Mesenteric fat pad (tissue), 1 donor: ENCODE data around the gene ZBED4. TPM values are rescaled to one million over a fixed set of nuclear protein-coding genes. Genes with fewer than 3 reads are reported as not detected.

Source experiments
- DNase-seq: peaks from one replicate; pipeline ENCODE4 v3.0.0-alpha.2; 2020; ENCODE audit warnings: low spot score
- total RNA-seq: library from RNA; stranded (reverse); fragmentation: NEBNext Ultra II Directional; extraction: Animal tissue kit (Norgen Biotek cat#: 25700); gene quantifications from one replicate; pipeline ENCODE4 v1.2.1, GENCODE V29; 2021
- donor health status: DM: yes; HTN: yes; CAD: no.

Gene ZBED4
- total RNA-seq, 1 donor from 2014 or later, result 10.4 TPM

DNA sequence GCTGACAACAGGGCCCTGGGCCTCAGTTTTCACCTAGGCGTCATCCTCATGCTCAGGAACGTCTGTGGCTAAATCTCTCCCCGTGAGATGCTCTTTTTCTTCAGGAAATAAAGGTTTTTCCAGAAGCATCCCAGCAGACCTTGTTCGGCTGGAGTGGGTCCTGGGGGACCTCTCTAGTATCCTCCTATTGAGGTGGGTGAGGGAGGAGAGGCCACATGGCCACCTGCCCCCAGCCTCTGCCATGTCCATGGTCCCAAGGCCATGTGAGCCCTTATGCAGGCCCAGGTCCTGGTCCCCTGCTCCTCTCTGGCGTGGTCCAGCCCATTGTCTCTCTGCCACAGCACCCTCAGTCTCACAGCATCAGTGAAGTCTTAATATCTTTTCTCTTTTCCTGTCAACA lies 42.6 kb downstream of the ZBED4 start:
- no peak for DNase-seq

DNA sequence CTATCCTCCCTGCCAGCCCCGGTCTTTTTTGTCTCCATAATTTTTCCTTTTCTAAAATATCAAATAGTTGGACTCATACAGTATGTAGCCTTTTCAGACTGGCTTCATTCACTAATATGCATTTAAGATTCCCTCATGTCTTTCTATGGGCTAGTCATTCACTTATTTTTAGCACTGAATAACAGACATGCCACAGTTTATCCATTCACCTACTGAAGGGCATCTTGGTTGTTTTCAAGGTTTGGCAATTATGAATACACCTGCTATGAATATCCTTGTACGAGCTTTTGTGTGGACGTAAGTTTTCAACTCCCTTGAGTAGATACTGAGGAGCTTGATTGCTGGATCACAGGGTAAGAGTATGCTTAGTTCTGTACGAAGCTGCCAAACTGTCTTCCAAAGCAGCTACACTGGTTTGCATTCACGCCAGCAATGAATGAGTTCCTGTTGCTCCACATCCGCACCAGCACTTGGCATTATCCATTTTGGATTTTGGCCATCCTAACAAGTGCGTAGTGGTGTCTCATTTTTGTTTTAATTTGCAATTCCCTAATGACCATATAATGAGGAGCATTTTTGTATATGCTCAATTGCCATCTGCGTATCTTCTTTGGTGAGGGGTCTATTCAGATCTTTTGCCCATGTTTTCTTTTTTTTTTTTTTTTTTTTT lies 43.5 kb downstream of the ZBED4 start:
- no peak for DNase-seq

GRCh38 chr22:49899530-49899929 lies 45.9 kb downstream of the ZBED4 start:
- no peak for DNase-seq

GRCh38 chr22:49900441-49901230 lies 47.0 kb downstream of the ZBED4 start:
- no peak for DNase-seq

- DNase-seq, result no peak
Observed at GRCh38 chr22:49901457-49901856, 47.8 kb downstream of the ZBED4 start.

DNA sequence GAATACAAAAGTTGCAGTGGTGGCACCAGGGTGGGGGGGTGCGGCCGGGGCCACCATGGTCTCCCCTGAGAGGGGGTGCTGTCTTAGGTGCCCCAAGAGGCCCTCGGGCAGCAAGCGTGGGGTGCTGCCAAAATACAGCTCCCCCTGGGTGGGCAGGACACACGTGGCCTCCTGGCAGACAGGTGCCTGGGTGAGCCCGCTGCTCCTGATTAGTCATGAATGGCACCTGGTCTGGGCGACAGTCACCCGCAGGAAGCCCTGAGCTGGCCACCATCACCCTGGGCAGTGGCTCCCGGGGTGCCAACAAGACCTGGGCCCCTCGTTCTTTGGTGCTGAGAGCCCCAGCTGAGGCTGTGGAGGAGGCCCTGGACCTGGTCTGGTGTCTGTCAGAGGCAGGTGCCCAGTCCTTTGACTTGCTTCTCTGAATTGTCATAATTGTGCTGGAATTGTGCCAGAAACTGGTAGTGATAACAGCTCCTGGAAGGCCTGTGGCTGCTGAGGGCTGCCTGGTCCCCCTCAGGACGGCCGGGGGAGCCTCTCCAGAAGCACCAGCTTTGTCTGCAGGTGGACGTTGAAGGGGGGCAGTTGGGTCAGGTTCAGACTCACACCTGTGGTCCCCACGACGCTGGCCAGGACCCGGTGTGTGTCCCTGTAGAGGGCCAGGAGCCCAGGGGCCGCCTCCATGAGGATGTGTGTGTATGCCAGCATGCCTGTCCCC lies 49.8 kb downstream of the ZBED4 start:
- DNase-seq, result no peak

DNA sequence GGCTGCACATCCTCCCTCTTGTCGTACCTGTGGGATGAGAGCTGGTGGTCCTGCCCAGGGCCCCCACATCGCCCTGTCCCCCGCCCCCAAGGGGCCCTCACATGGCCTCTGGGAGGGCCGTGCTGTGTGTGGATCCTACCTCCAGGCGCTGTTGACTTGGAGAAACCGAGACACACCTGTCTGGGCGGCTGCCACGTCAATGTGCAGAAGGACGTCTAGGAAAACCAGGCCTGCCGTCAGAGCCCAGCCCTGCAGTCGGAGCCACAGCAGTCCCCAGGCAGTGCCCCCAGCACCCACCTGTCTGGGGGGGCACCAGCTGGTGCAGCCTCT lies 50.4 kb downstream of the ZBED4 start:
- DNase-seq, result no peak

DNA sequence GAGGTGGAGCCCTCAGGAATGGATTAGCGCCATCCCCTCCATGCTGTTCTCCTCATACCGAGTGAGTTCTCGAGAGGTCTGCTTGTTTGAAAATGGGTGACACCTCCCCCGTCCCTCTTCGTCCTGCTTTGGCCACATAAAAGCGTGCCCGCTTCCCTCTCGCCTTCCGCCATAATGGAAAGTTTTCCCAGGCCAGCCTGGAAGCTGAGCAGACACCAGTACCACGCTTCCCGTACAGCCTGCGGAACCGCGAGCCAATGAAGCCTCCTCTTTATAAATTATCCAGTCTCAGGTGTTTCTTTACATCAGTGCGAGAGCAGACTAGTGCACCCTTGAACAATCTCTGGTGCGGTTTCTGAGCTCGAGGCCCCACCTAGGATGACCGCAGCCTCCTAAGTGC lies 51.8 kb downstream of the ZBED4 start:
- no peak for DNase-seq

- DNase-seq, result peak; percentile 88
Observed at GRCh38 chr22:49906071-49906798, 52.6 kb downstream of the ZBED4 start.

DNA sequence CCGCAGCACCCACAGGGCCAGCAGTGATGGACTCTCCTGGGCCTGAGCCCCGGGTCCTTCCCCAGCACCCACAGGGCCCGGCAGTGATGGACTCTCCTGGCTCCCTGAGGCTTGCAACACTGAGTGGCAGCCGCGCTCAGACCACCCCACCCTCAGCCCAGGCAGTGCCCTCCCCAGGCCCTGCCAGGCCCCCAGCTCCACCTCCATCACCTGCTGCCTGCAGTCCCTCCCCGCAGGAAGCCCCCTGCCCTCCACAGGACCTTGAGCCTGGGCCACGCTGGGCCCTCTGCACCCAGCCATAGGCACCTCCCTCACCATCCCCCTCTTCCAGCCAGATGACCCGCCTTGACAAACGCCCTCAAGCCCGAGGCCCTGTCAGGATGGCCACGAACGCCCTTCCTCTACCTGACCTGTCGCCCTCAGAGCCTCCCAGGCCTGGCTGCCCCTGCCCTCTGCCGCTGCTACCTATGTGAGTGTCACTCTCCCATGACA lies 53.2 kb downstream of the ZBED4 start:
- DNase-seq, result peak; percentile 82

GRCh38 chr22:49907807-49908206 lies 54.2 kb downstream of the ZBED4 start:
- DNase-seq, result no peak

- DNase-seq, result no peak
Observed at GRCh38 chr22:49909476-49910205, 56.0 kb downstream of the ZBED4 start.

DNA sequence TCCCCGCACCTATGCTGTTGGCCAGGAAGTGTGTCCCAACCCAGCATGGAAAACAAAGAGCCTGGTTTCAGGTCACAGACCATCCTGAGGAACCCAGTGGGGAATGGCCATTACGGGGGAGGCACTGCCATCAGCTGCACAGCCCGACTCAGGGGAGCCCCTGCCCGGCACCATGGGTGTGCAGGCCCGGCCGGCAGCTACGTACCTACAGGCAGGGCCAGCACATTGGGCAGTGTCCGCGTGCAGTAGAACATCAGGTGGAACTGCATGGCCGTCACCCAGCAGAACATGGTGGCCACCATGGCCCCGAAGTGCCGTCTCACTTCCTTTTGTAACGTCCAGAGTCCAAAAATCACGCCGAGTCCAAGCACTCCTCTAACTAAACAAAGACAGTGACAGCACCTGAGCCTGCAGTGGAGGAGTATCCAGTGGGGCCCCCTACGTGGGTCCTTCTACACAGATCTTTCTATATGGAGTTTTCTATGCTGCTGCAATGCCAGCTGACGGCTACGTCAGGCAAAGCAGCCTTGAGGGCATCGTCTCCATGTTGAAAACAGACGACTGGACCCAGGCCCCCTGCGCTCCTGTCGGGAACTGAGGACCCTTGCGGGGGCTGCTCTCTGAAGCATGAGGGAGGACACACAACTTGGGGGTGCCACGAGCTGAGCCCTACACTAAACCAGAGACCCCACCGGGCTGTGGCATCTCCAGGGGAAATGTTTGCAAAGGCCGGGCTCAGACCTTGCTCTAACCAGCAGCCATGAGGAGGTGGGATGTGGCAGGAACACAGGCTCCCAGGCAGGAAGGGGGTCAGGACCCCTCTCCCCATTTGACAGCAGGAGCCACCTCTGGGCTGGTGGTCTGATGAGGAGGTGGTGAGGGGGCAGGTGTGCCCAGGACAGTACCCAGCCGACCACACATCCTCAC lies 56.8 kb downstream of the ZBED4 start:
- no peak for DNase-seq

DNA sequence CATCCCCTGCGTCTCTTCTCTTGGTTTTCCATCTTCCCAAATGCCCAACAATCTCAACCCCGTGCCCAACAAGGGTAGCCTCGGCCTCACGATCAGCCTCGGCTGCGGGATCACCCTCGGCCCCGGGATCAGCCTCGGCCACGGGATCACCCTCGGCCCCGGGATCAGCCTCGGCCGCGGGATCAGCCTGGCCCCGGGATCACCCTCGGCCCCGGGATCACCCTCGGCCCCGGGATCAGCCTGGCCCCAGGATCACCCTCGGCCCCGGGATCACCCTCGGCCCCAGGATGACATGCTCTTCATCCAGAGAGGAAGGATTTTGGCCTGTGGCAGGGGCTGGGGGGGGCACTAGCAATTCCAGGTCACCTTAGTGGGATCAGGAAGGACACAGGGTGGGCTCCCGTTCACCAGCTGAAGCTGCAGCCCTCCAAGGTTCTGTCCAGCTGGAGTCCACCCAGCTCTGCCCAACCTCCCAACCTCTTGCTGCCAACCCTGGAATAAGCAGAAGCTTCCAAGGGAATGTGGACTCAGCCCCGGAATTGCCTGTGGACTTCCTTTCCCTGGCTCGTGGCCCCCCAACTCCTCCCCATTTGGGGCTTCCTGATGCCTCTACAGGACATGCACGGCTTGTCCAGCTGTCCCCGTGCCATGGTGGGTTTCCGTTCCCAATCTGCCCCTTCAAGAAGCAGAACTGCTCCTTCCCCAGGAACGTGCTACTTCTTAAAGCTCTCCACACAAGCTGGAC lies 58.4 kb downstream of the ZBED4 start:
- DNase-seq, result no peak

DNA sequence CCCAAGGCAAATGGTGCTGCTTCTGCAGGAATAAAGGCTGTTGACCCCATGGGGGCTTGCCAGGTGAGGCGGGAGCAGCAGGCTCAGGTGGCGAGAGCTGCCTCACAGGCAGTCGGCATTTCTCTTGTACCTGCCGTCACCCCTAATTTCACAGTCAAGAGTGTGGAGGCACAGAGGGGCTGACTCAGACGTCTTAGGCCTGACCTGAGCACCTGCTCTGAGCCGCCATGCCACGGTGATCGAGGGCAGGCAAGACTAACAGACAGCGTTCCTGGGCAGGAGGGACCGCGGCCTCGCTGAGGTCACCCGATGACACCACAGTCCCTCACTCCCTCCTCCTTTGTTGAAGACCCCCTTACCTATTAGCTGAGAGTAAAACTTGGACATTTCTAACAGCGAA lies 59.4 kb downstream of the ZBED4 start:
- peak; percentile 86 for DNase-seq

DNA sequence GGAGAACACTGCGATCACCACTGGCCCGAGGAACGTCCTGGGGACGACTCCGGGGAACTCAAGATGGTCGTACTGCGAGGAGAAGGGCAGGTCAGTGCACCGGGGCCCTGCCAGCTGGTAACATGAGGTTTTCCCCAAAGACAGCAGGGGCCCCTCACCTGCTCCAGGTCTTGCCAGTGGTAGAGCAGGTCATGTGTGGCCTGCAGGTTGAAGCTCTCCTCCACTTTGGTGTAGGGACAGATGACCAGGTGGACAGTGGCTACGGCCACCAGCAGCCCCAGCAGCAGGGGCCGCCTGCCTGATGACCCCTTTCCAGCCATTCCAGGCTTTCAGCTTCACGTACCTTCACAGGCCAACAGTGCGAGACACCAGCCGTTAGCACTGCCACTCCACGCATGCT lies 59.8 kb downstream of the ZBED4 start:
- DNase-seq, result peak; percentile 82

DNA sequence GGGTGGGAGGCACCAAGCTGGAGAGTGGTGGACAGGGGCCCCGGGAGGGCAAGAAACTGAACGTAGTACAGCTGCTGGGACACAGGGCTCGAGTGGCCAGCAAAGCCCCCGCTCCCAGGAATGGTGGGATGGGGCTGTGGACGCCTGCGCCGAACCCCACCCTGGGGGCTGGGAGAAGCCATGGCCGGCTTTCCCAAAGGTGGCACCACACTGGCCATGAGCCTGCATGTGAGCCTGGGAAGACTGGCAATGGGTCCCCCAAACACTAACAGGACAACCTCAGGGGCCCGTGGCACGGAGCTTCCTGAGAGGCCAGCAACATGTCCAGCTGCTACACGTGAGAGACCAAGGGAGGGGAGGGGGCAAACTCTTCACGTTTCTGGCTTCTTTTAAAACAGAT lies 60.6 kb downstream of the ZBED4 start:
- no peak for DNase-seq

DNA sequence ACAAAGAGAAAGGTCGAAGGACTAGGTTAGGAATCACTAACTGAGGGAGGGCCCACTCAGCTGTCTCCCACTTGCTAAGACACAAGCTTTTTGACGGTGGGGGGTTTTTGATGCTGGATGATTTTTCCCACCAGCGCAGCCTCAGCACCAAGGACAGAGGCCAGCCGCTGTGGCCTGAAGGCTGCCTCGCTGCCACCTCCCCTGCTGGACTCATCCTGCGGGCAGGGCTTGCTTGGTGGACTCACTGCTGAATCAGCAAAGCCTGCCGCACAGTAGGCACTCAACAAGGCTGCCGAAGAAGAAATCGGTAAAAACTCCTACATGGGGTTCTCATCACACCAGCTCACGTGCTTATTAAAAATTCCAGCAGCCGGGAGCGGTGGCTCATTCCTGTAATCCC lies 62.0 kb downstream of the ZBED4 start:
- DNase-seq, result no peak

DNA sequence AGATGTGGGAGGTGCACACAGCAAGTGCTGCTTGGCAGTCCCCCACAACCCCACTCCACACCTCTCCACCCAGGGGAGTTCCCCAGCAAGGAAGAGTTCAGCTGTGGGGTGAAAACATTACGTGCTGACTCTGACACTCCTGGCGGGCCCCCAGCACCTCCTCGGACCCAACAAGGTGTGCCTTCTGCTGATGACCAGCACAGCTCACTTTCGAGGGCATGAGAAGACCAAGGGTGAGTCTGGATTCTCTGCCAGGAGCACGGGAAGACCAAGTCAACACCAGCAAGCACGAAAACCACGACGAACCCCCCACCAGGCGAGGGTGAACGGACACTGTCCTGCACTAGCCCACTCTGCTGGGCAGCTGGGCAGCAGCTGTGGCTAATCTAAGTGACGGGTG lies 63.2 kb downstream of the ZBED4 start:
- no peak for DNase-seq
